ENCODE measurements around the gene CLSTN2.

The CLSTN2 gene

GRCh38 chr3:139935016-139935865 is at the start of gene CLSTN2:
Gene CLSTN2 (plus strand): TSS chr3:139935185.
- no peaks in the 10 kb centered on the region for H3K9me3 ChIP-seq
- DNase-seq, result peak; percentile 56 to 74
- intact Hi-C loops (cut with DNase I; ENCODE audit: low total_unique reads), result no loop called here
- H3K27ac ChIP-seq, result no peak within 1 kb of the TSS
- peak in 1 of 2 experiments; percentile 3 for TF ChIP-seq CTCF (IDR thresholded peaks at IDR 0.05)
- H3K36me3 ChIP-seq, result no peaks in the 10 kb centered on the region
- H3K27me3 ChIP-seq, result peaks cover 0 to 26% of the 10 kb centered on the region in 2 donors
- peak within 1 kb of the TSS; percentile 47 to 61 for H3K4me3 ChIP-seq
- peaks cover 0 to 29% (median 19%) of the 10 kb centered on the region in 4 donors for H3K4me1 ChIP-seq

- Histone ChIP-seq H3K27me3 (no peaks in the 10 kb centered on the region), H3K4me1 (no peaks in the 10 kb centered on the region), H3K36me3 (no peaks in the 10 kb centered on the region), H3K27ac (no peak overlapping the region), H3K9me3 (peaks cover 0 to 6% (median 0%) of the 10 kb centered on the region in 3 donors), H3K4me3 (no peak overlapping the region)
- TF ChIP-seq CTCF (IDR thresholded peaks at IDR 0.05), result no peak
- intact Hi-C loops (cut with DNase I; ENCODE audit: low total_unique reads), result no loop called here
- DNase-seq, result no peak
Measured at GRCh38 chr3:139887431-139887830, 47.6 kb upstream of the CLSTN2 start.

GRCh38 chr3:139888561-139889140 is 46.3 kb upstream of the CLSTN2 start:
- Histone ChIP-seq H3K9me3 (no peaks in the 10 kb centered on the region), H3K4me1 (no peaks in the 10 kb centered on the region), H3K4me3 (no peak overlapping the region), H3K27ac (no peak overlapping the region), H3K36me3 (no peaks in the 10 kb centered on the region), H3K27me3 (no peaks in the 10 kb centered on the region)
- no peak for DNase-seq
- no peak for TF ChIP-seq CTCF (IDR thresholded peaks at IDR 0.05)
- intact Hi-C loops (cut with DNase I; ENCODE audit: low total_unique reads), result no loop called here

GRCh38 chr3:139893267-139893962 is 41.6 kb upstream of the CLSTN2 start:
- H3K4me3 ChIP-seq, result no peak overlapping the region
- H3K36me3 ChIP-seq, result no peaks in the 10 kb centered on the region
- no peaks in the 10 kb centered on the region for H3K9me3 ChIP-seq
- H3K27me3 ChIP-seq, result no peaks in the 10 kb centered on the region
- intact Hi-C loops (cut with DNase I; ENCODE audit: low total_unique reads), result no loop called here
- peak in 1 of 2 donors; percentile 48 for DNase-seq
- peak overlapping the region in 1 of 2 donors; percentile 39 for H3K27ac ChIP-seq
- no peak for TF ChIP-seq CTCF (IDR thresholded peaks at IDR 0.05)
- H3K4me1 ChIP-seq, result no peaks in the 10 kb centered on the region

- no peaks in the 10 kb centered on the region for H3K9me3 ChIP-seq
- H3K27me3 ChIP-seq, result no peaks in the 10 kb centered on the region
- no peak overlapping the region for H3K4me3 ChIP-seq
- peak overlapping the region in 1 of 2 donors; percentile 39 for H3K27ac ChIP-seq
- no peak for TF ChIP-seq CTCF (IDR thresholded peaks at IDR 0.05)
- intact Hi-C loops (cut with DNase I; ENCODE audit: low total_unique reads), result no loop called here
- H3K4me1 ChIP-seq, result no peaks in the 10 kb centered on the region
- peak in 1 of 2 donors; percentile 47 for DNase-seq
- no peaks in the 10 kb centered on the region for H3K36me3 ChIP-seq
Measured at GRCh38 chr3:139893963-139894642, 40.9 kb upstream of the CLSTN2 start.

All from tibial artery (tissue), 4 donors.